Astrocyte (in vitro differentiated cells and primary cell): Measurements from ENCODE around the gene VSNL1. TPM values are rescaled to one million over a fixed set of nuclear protein-coding genes. Genes with fewer than 3 reads are reported as not detected.

Experiments
- DNase-seq: peaks from one replicate; pipeline ENCODE4 v3.0.0-alpha.2; 2010; ENCODE audit warnings: low read depth
- FAIRE-seq: peaks from 2 replicates; lab custom pipeline; 2011; peaks lifted over from hg19 to GRCh38; lab: Jason Lieb, UNC
- H2AFZ ChIP-seq: 2 replicates; pipeline ENCODE4 v1.6.0; 2012; ENCODE audit warnings: low read depth, low read length, inconsistent platforms
- H3K27ac ChIP-seq: 2 replicates; pipeline ENCODE4 v1.5.1; 2011; ENCODE audit warnings: low read depth, low read length, inconsistent platforms
- H3K27me3 ChIP-seq: 2 replicates; pipeline ENCODE4 v1.6.0; 2011; ENCODE audit warnings: low read length, inconsistent platforms; ENCODE audit not compliant: insufficient read depth
- H3K36me3 ChIP-seq: 2 replicates; pipeline ENCODE4 v1.5.1; 2011; ENCODE audit warnings: low read length, inconsistent platforms; ENCODE audit not compliant: insufficient read depth
- H3K4me1 ChIP-seq: 2 replicates; pipeline ENCODE4 v1.5.1; 2011; ENCODE audit warnings: low read length, inconsistent platforms; ENCODE audit not compliant: insufficient read depth
- H3K4me2 ChIP-seq: 2 replicates; pipeline ENCODE4 v1.6.0; 2012; ENCODE audit warnings: low read length, inconsistent platforms
- H3K4me3 ChIP-seq: 2 replicates; pipeline ENCODE4 v1.5.1; 2011; ENCODE audit warnings: low read depth, mild to moderate bottlenecking, low read length, inconsistent platforms; ENCODE audit not compliant: insufficient read depth
- H3K79me2 ChIP-seq: 2 replicates; pipeline ENCODE4 v1.6.0; 2012; ENCODE audit warnings: mild to moderate bottlenecking, low read length, inconsistent platforms; ENCODE audit not compliant: insufficient read depth
- H3K9ac ChIP-seq: 2 replicates; pipeline ENCODE4 v1.6.0; 2012; ENCODE audit warnings: mild to moderate bottlenecking, low read length, inconsistent platforms
- H3K9me3 ChIP-seq: 2 replicates; pipeline ENCODE4 v1.5.1; 2012; ENCODE audit warnings: low read depth, mild to moderate bottlenecking, low read length, inconsistent platforms; ENCODE audit not compliant: insufficient read depth
- H4K20me1 ChIP-seq: 2 replicates; pipeline ENCODE4 v1.6.0; 2012; ENCODE audit warnings: low read length, inconsistent platforms; ENCODE audit not compliant: insufficient read depth
- H3K27ac Mint-ChIP-seq: one replicate; pipeline ENCODE4 v1.8.0; 2021; ENCODE audit warnings: mild to moderate bottlenecking, mixed read lengths; ENCODE audit not compliant: unreplicated experiment
- H3K27me3 Mint-ChIP-seq: one replicate; pipeline ENCODE4 v1.8.0; 2021; ENCODE audit warnings: low read depth, mixed read lengths; ENCODE audit not compliant: unreplicated experiment
- H3K36me3 Mint-ChIP-seq: one replicate; pipeline ENCODE4 v1.8.0; 2021; ENCODE audit warnings: low read depth, mixed read lengths; ENCODE audit not compliant: unreplicated experiment
- H3K4me1 Mint-ChIP-seq: one replicate; pipeline ENCODE4 v1.8.0; 2021; ENCODE audit warnings: low read depth, mixed read lengths; ENCODE audit not compliant: unreplicated experiment
- H3K4me3 Mint-ChIP-seq: one replicate; pipeline ENCODE4 v1.8.0; 2021; ENCODE audit warnings: mild to moderate bottlenecking, moderate library complexity, mixed read lengths; ENCODE audit not compliant: unreplicated experiment
- H3K9me3 Mint-ChIP-seq: one replicate; pipeline ENCODE4 v1.8.0; 2021; ENCODE audit warnings: mild to moderate bottlenecking, mixed read lengths; ENCODE audit not compliant: unreplicated experiment
- EZH2 ChIP-seq: IDR thresholded peaks from 2 replicates; pipeline ENCODE4 v1.6.1; 2012; ENCODE audit warnings: mild to moderate bottlenecking, low read length, inconsistent platforms; ENCODE audit not compliant: insufficient read depth
- total RNA-seq: library from RNA; stranded (reverse); gene quantifications from 2 replicates; pipeline ENCODE4 v1.2.1, GENCODE V29; 2021
- TF ChIP-seq, protein P1 (sequence below): IDR thresholded peaks from 2 replicates; pipeline ENCODE4 v1.5.1; 2011; ENCODE audit warnings: low read depth, mild to moderate bottlenecking, inconsistent platforms, low read length, moderate library complexity; ENCODE audit not compliant: insufficient read depth

The VSNL1 gene
- total RNA-seq, 1 donor from 2014 or later, result 0.61 TPM

DNA sequence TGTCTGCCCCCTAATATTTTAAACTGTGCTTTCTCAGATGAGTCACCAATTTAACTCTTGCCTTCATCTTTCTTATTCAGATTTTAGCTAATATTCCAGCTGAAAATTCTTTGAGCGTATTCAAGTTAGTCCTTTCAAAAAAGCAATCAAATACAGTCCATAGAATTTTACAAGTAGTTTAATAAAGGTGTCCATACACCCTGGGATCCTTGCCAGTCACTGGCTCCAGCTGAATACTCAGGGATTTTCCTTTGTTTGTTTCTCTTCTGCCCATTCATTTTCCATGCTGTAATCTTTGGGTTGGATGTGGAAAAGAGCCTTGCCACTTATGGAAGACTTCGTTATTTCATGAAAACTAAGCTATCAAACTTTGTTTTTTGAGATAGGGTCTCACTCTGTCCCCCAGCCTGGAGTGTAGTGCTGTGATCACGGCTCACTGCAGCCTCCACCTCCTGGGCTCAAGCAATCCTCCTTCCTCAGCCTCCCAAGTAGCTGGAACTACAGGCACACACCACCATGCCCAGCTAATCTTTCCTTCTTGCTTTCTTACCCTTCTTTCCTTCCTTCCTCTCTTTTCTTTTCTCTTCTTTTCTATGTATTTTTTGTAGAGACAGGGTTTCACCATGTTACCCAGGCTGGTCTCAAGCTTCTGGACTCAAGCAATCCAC lies 34.0 kb downstream of the VSNL1 start:
- H3K4me2 ChIP-seq, result no peak overlapping the region
- no peak overlapping the region for H3K27ac ChIP-seq
- H3K4me3 Mint-ChIP-seq, result no peak overlapping the region
- H3K36me3 Mint-ChIP-seq, result no peaks in the 10 kb centered on the region
- DNase-seq, result no peak
- TF ChIP-seq EZH2, result no peak
- TF ChIP-seq, protein P1, sequence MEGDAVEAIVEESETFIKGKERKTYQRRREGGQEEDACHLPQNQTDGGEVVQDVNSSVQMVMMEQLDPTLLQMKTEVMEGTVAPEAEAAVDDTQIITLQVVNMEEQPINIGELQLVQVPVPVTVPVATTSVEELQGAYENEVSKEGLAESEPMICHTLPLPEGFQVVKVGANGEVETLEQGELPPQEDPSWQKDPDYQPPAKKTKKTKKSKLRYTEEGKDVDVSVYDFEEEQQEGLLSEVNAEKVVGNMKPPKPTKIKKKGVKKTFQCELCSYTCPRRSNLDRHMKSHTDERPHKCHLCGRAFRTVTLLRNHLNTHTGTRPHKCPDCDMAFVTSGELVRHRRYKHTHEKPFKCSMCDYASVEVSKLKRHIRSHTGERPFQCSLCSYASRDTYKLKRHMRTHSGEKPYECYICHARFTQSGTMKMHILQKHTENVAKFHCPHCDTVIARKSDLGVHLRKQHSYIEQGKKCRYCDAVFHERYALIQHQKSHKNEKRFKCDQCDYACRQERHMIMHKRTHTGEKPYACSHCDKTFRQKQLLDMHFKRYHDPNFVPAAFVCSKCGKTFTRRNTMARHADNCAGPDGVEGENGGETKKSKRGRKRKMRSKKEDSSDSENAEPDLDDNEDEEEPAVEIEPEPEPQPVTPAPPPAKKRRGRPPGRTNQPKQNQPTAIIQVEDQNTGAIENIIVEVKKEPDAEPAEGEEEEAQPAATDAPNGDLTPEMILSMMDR, result no peak
- H3K4me1 ChIP-seq, result peaks cover 2% of the 10 kb centered on the region
- no peaks in the 10 kb centered on the region for H3K27me3 ChIP-seq
- H3K27ac Mint-ChIP-seq, result no peak overlapping the region
- FAIRE-seq, result no peak
- H3K4me1 Mint-ChIP-seq, result peaks cover 13% of the 10 kb centered on the region
- H3K4me3 ChIP-seq, result no peak overlapping the region
- no peak overlapping the region for H2AFZ ChIP-seq
- H3K79me2 ChIP-seq, result no peaks in the 10 kb centered on the region
- no peaks in the 10 kb centered on the region for H3K9me3 ChIP-seq
- H3K36me3 ChIP-seq, result no peaks in the 10 kb centered on the region
- no peaks in the 10 kb centered on the region for H4K20me1 ChIP-seq
- peaks cover 3% of the 10 kb centered on the region for H3K27me3 Mint-ChIP-seq
- no peaks in the 10 kb centered on the region for H3K9me3 Mint-ChIP-seq
- H3K9ac ChIP-seq, result no peak overlapping the region

DNA sequence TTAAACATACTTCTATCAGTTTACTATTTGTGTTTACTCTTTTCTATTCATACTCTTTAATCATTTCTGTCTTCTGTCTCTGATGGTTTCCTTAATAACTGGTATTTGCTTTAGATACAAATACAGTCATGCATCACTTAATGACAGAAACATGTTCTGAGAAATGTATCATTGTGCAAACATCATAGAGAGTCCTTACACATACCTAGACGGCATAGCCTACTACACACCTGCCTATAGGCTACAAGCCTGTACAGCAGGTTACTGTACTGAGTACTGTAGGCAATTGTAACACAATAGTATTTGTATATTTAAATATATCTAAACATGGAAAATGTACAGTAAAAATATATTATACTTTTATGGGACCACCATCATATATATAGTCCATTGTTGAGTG lies 36.3 kb downstream of the VSNL1 start:
- DNase-seq, result no peak
- H3K79me2 ChIP-seq, result no peaks in the 10 kb centered on the region
- H3K4me2 ChIP-seq, result no peak overlapping the region
- no peaks in the 10 kb centered on the region for H3K36me3 Mint-ChIP-seq
- peaks cover 3% of the 10 kb centered on the region for H3K27me3 Mint-ChIP-seq
- FAIRE-seq, result no peak
- no peaks in the 10 kb centered on the region for H3K9me3 Mint-ChIP-seq
- H3K4me1 Mint-ChIP-seq, result peaks cover 9% of the 10 kb centered on the region
- TF ChIP-seq, protein P1, result no peak
- no peak for TF ChIP-seq EZH2
- H3K9ac ChIP-seq, result no peak overlapping the region
- H3K36me3 ChIP-seq, result no peaks in the 10 kb centered on the region
- no peaks in the 10 kb centered on the region for H3K27me3 ChIP-seq
- H3K9me3 ChIP-seq, result no peaks in the 10 kb centered on the region
- H2AFZ ChIP-seq, result no peak overlapping the region
- H3K4me3 Mint-ChIP-seq, result no peak overlapping the region
- H3K4me3 ChIP-seq, result no peak overlapping the region
- H3K4me1 ChIP-seq, result peaks cover 2% of the 10 kb centered on the region
- H4K20me1 ChIP-seq, result no peaks in the 10 kb centered on the region
- H3K27ac Mint-ChIP-seq, result no peak overlapping the region
- H3K27ac ChIP-seq, result no peak overlapping the region

DNA sequence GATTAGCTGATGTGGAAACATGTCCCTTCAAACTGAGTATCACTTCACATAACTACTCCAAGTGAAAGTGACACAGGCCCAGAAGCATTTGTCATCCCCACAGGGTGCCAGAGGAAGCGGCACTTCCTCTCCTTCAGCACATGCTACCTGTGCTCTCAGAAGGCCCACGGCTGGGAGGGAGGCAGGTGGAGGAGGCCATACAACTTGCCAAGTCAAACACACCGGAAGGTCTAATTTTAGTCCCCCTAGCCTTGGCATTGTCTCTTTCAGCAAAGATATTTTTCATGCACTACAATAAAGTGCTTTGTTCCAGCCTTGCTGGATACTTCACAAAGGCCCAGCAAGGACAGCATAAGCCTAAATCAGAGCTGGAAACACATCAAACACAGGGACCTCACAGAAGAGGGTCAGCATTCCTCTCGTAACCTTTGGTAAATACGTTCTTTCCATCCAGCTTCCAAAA lies 38.0 kb downstream of the VSNL1 start:
- Mint-ChIP-seq H3K27me3 (peaks cover 3% of the 10 kb centered on the region), H3K27ac (no peak overlapping the region), H3K9me3 (no peaks in the 10 kb centered on the region), H3K4me1 (peaks cover 9% of the 10 kb centered on the region), H3K36me3 (no peaks in the 10 kb centered on the region), H3K4me3 (no peak overlapping the region)
- Histone ChIP-seq H3K36me3 (no peaks in the 10 kb centered on the region), H3K9me3 (no peaks in the 10 kb centered on the region), H3K4me3 (no peak overlapping the region), H3K4me2 (no peak overlapping the region), H3K9ac (no peak overlapping the region), H3K27ac (no peak overlapping the region), H2AFZ (no peak overlapping the region), H3K79me2 (no peaks in the 10 kb centered on the region), H4K20me1 (no peaks in the 10 kb centered on the region), H3K4me1 (peaks cover 5% of the 10 kb centered on the region), H3K27me3 (no peaks in the 10 kb centered on the region)
- DNase-seq (no peak), FAIRE-seq (no peak)
- TF ChIP-seq EZH2, result no peak
- TF ChIP-seq, protein P1, result no peak
